GM19239 (cell line): ENCODE measurements around the gene FOXE1.

Experiments
- DNase-seq: peaks from one replicate; pipeline ENCODE4 v3.0.0; 2011; ENCODE audit warnings: low spot score; ENCODE audit not compliant: insufficient read length
- FAIRE-seq: peaks from 2 replicates; lab custom pipeline; 2011; peaks lifted over from hg19 to GRCh38; lab: Jason Lieb, UNC

The FOXE1 gene

DNA sequence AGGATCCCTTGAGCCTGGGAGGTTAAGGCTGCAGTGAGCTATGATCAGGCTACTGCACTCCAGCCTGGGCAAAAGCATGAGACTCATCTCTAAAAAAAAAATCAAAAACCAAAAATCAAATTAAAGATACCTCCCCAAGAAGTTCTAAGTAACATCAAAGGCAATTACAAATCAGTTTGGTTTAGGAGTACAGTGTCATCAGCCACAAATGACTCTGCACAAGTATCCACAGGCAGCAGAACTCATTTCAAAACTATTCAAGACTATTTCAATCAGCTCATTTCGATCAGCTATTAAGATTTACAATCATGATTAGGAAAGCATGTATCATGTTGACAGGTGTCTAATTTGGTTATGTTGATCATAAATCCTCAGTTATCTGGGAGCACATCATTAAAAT lies 50.2 kb downstream of the FOXE1 start:
- DNase-seq (no peak), FAIRE-seq (no peak)

DNA sequence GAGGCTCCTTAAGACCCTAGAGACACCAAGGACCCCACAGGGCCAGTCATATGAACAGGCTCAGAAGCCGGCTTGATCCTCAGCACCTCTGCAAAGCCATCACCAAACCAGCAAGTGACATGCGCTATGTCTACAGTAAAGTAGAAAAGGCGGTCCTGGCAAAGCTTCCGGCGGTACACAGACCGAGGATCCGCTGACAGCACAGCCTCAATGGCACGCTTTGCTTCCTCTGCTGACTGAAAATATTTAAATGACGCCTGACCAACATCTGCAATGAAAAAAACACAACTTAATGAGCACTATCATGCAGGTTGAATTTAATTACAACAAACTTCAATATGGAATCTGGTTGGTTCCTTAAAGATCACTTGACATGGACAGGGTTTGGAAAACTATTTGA lies 51.7 kb downstream of the FOXE1 start:
- DNase-seq = no peak
- FAIRE-seq = no peak

DNA sequence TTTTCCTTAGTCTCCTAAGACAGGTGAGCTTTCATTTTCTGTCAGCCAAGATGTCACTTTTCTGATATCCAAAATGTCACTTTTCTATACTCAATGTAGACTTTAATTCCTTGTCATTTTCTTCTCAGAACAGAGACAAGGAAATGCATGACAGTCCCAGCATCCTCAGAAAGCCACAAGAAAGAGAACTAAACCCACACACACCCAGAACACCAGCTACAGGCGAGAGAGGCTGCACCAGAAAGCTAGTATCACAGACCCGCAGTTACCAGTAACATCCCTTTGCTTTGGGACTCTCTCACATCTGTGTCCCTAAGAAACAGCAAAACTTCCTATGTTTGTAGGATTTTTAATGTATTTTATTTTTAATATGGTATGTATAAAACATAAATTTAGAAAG lies 52.2 kb downstream of the FOXE1 start:
- DNase-seq (no peak), FAIRE-seq (no peak)
